ENCODE results near the gene FEM1A. TPM values are rescaled to one million over a fixed set of nuclear protein-coding genes. Genes with fewer than 3 reads are reported as not detected.

FEM1A gene
- total and polyA plus RNA-seq, 2 of the 13 experiments (the other 11 are each of a cell fraction or from before 2014, with no cell fraction given) = 3.2 to 10.8 TPM

DNA sequence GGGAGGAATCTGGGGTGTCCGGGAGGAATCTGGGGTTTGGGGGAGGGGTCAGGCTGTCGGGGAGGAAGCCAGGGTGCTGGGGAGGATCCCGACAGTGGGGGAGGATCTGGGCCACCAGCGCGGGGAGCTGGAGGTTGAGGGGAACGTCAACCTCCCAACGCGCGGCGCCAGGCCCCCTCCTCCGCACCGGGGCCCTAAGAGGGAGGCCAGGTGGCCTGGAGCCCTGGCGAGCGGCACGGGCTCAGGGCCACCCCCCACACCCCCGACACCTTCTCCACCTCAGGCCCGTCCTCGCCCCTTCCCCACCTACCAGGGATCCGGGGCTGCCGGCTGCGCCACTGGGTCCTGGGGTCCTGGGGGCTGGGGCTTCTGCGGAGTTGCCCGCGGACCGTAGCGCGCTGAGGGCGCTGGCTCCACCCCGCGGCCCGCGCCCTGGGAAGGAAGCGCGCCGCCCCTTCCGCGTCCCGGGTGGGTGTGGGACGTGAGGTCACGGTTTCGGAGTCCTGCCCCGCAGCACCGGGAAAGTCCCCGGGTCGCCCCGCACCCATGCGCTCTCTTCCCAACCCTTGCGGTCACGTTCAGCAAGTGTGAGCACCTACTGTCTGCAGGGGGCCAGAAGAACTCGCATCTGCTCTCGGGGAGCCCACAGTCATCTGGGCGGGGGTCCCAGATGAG is 39.9 kb downstream of the FEM1A start, which contains the start of gene TICAM1 (continued):
- TF ChIP-seq, protein P1, sequence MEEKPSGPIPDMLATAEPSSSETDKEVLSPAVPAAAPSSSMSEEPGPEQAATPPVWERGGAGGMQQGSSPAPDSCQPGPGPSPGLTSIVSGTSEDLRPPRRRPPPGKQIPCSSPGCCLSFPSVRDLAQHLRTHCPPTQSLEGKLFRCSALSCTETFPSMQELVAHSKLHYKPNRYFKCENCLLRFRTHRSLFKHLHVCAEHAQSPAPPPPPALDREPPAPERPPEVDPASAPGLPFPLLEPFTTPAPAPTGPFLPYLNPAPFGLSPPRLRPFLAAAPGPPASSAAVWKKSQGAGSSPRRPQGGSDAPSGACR (CRISPR knock-in tag; IDR thresholded peaks at IDR 0.05) = 0 out of 2 replicates have a peak, but pooled peaks have one; percentile 51
- TF ChIP-seq FOXA3 (CRISPR knock-in tag; IDR thresholded peaks at IDR 0.05) = no peak
- TF ChIP-seq, protein P2, sequence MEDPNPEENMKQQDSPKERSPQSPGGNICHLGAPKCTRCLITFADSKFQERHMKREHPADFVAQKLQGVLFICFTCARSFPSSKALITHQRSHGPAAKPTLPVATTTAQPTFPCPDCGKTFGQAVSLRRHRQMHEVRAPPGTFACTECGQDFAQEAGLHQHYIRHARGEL (CRISPR knock-in tag; IDR thresholded peaks at IDR 0.05) = no peak
- TF ChIP-seq GFI1 (CRISPR knock-in tag; IDR thresholded peaks at IDR 0.05; ENCODE audit: borderline replicate concordance) = peak; percentile 12; the same call in 1 of the 2 replicates
- peak; percentile 82; the same call in 1 of the 2 replicates for TF ChIP-seq ZNF556 (CRISPR knock-in tag; IDR thresholded peaks at IDR 0.05; ENCODE audit: borderline replicate concordance)
- TF ChIP-seq, protein P3, sequence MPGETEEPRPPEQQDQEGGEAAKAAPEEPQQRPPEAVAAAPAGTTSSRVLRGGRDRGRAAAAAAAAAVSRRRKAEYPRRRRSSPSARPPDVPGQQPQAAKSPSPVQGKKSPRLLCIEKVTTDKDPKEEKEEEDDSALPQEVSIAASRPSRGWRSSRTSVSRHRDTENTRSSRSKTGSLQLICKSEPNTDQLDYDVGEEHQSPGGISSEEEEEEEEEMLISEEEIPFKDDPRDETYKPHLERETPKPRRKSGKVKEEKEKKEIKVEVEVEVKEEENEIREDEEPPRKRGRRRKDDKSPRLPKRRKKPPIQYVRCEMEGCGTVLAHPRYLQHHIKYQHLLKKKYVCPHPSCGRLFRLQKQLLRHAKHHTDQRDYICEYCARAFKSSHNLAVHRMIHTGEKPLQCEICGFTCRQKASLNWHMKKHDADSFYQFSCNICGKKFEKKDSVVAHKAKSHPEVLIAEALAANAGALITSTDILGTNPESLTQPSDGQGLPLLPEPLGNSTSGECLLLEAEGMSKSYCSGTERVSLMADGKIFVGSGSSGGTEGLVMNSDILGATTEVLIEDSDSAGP (CRISPR knock-in tag; IDR thresholded peaks at IDR 0.05; ENCODE audit: borderline replicate concordance) = peak; percentile 57; the same call in 1 of the 2 replicates
- no peak for TF ChIP-seq ATF7 (IDR thresholded peaks at IDR 0.05)
- no peak for TF ChIP-seq ATF7 (CRISPR knock-in tag; IDR thresholded peaks at IDR 0.05)
- TF ChIP-seq, protein P4, sequence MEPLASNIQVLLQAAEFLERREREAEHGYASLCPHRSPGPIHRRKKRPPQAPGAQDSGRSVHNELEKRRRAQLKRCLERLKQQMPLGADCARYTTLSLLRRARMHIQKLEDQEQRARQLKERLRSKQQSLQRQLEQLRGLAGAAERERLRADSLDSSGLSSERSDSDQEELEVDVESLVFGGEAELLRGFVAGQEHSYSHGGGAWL (CRISPR knock-in tag; IDR thresholded peaks at IDR 0.05) = peak; percentile 82
- peak; percentile 58; the same call in 1 of the 2 replicates for TF ChIP-seq DMAP1 (CRISPR knock-in tag; IDR thresholded peaks at IDR 0.05)
- TF ChIP-seq KMT2B (CRISPR knock-in tag; IDR thresholded peaks at IDR 0.05) = peak; percentile 47; the same call in 1 of the 2 replicates
- peak; percentile 73 for TF ChIP-seq ZMYM2 (CRISPR knock-in tag; IDR thresholded peaks at IDR 0.05)
- TF ChIP-seq ZNF234 (CRISPR knock-in tag; conservative IDR thresholded peaks at IDR 0.05) = 0 out of 2 replicates have a peak, but pooled peaks have one; percentile 80
- TF ChIP-seq, protein P5, sequence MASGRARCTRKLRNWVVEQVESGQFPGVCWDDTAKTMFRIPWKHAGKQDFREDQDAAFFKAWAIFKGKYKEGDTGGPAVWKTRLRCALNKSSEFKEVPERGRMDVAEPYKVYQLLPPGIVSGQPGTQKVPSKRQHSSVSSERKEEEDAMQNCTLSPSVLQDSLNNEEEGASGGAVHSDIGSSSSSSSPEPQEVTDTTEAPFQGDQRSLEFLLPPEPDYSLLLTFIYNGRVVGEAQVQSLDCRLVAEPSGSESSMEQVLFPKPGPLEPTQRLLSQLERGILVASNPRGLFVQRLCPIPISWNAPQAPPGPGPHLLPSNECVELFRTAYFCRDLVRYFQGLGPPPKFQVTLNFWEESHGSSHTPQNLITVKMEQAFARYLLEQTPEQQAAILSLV (CRISPR knock-in tag; IDR thresholded peaks at IDR 0.05; ENCODE audit: borderline replicate concordance) = 0 out of 2 replicates have a peak, but pooled peaks have one; percentile 31
- TF ChIP-seq, protein P6, sequence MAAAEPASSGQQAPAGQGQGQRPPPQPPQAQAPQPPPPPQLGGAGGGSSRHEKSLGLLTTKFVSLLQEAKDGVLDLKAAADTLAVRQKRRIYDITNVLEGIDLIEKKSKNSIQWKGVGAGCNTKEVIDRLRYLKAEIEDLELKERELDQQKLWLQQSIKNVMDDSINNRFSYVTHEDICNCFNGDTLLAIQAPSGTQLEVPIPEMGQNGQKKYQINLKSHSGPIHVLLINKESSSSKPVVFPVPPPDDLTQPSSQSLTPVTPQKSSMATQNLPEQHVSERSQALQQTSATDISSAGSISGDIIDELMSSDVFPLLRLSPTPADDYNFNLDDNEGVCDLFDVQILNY (CRISPR knock-in tag; conservative IDR thresholded peaks at IDR 0.05) = no peak
- TF ChIP-seq ZFY (CRISPR knock-in tag; IDR thresholded peaks at IDR 0.05) = peak; percentile 70
- peak; percentile 4; the same call in 1 of the 2 replicates for TF ChIP-seq ZNF143 (CRISPR knock-in tag; IDR thresholded peaks at IDR 0.05)
- 0 out of 2 replicates have a peak, but pooled peaks have one; percentile 11 for TF ChIP-seq NCOA2 (CRISPR knock-in tag; IDR thresholded peaks at IDR 0.05)
- TF ChIP-seq CENPX (CRISPR knock-in tag; IDR thresholded peaks at IDR 0.05) = no peak
- TF ChIP-seq ZNF501 (CRISPR knock-in tag; IDR thresholded peaks at IDR 0.05) = peak; percentile 66; the same call in 1 of the 2 replicates
- no peak for TF ChIP-seq ZNF337 (CRISPR knock-in tag; IDR thresholded peaks at IDR 0.05; ENCODE audit: borderline replicate concordance, low read depth)
- TF ChIP-seq ZNF782 (CRISPR knock-in tag; IDR thresholded peaks at IDR 0.05; ENCODE audit: borderline replicate concordance) = 0 out of 2 replicates have a peak, but pooled peaks have one; percentile 45
- peak; percentile 43; the same call in 1 of the 2 replicates for TF ChIP-seq YEATS4 (CRISPR knock-in tag; IDR thresholded peaks at IDR 0.05; ENCODE audit: borderline replicate concordance)
- TF ChIP-seq HES4 (CRISPR knock-in tag; IDR thresholded peaks at IDR 0.05; ENCODE audit: borderline replicate concordance) = 0 out of 2 replicates have a peak, but pooled peaks have one; percentile 55
- peak; percentile 53; the same call in 1 of the 2 replicates for TF ChIP-seq ELF1 (CRISPR knock-in tag; IDR thresholded peaks at IDR 0.05)
- TF ChIP-seq TGIF2 (CRISPR knock-in tag; IDR thresholded peaks at IDR 0.05) = peak; percentile 26; the same call in 1 of the 2 replicates
